ENCODE data around the gene LSM3.

The LSM3 gene

DNA sequence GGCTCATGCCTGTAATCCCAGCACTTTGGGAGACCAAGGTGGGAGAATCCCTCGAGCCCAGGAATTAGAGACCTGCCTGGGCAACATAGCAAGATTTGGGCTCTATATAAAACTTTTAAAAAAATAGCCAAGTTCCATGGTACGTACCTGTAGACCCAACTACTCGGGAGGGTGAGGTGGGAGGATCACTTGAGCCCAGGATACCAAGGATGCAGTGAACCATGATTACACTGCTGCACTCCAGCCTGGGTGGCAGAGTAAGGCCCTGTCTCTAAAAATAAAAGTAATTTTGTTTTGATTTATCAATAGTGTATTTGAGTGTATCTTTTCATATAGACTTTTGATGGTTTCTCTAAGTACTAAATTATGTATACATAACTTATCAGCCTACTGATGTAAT is 63.1 kb downstream of the LSM3 start:
- H3K4me3 Mint-ChIP-seq: no peak overlapping the region
- H3K4me1 Mint-ChIP-seq: no peaks in the 10 kb centered on the region
- ATAC-seq: no peak
- peaks cover 49% of the 10 kb centered on the region for H3K27me3 Mint-ChIP-seq
- H3K36me3 Mint-ChIP-seq: no peaks in the 10 kb centered on the region
- H3K9me3 Mint-ChIP-seq: no peaks in the 10 kb centered on the region
- H3K27ac Mint-ChIP-seq: no peak overlapping the region

DNA sequence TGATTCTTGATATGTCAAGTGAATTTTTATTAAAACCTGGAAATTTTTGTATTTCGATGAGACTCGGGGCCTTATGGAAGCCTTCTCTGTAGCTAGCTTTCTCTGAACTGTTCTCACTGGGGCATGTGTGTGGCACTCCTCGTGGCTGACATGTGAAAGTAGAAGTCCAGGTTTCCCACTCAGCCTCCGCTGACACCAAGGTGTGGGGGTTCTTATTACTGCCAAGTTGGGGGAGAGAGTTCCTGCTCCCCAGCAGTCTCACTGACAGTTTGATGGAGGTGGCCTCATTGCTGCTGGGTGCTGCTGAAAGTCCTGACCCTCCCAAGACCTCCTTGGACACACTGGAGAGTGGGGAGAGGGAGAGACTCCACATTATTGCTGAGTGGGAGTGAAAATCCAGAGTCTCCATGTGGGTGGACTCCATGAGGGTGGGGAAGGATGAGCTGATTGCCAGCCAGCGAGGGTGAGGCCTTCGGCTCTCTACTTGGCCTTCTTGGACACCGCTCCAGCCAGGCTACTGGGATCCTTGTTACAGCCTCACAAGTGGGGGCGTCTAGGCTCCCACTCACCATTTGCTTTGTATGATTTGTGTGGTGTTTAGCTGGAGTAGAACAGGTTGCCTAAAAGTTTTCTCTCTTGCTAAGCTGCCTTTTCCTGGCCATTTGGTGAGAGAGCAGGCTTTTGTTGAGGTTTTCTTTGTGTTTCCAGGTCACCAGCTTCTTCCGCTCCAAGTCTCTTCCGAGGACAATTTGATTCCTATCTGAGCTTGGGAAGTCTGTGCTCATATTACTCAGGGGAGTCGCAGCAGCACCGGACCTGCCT is 64.1 kb downstream of the LSM3 start:
- Mint-ChIP-seq H3K9me3 (no peaks in the 10 kb centered on the region), H3K4me3 (no peak overlapping the region), H3K36me3 (no peaks in the 10 kb centered on the region), H3K27me3 (peaks cover 57% of the 10 kb centered on the region), H3K27ac (no peak overlapping the region), H3K4me1 (no peaks in the 10 kb centered on the region)
- no peak for ATAC-seq

DNA sequence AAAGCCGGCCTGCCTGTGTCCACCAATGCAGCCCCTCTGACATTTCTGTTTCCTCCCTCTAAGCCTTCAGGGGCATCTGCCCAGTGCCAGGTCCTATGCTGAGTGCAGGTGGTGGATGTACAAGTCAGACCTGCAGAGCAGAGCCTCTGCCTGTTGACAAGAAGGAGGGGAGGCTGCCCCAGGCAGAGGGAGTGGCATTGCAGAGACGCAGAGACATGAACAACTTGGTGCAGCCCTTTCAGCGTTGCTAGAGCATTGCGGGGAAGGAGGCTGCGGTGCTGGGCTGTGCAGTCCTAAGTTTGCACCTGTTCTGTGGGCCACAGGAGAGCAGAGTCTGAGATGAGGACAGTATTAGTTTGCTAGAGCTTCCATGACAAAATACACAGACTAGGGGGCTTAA is 65.2 kb downstream of the LSM3 start:
- no peaks in the 10 kb centered on the region for H3K9me3 Mint-ChIP-seq
- no peak overlapping the region for H3K4me3 Mint-ChIP-seq
- peaks cover 68% of the 10 kb centered on the region for H3K27me3 Mint-ChIP-seq
- no peak for ATAC-seq
- H3K4me1 Mint-ChIP-seq: no peaks in the 10 kb centered on the region
- H3K27ac Mint-ChIP-seq: no peak overlapping the region
- H3K36me3 Mint-ChIP-seq: no peaks in the 10 kb centered on the region

DNA sequence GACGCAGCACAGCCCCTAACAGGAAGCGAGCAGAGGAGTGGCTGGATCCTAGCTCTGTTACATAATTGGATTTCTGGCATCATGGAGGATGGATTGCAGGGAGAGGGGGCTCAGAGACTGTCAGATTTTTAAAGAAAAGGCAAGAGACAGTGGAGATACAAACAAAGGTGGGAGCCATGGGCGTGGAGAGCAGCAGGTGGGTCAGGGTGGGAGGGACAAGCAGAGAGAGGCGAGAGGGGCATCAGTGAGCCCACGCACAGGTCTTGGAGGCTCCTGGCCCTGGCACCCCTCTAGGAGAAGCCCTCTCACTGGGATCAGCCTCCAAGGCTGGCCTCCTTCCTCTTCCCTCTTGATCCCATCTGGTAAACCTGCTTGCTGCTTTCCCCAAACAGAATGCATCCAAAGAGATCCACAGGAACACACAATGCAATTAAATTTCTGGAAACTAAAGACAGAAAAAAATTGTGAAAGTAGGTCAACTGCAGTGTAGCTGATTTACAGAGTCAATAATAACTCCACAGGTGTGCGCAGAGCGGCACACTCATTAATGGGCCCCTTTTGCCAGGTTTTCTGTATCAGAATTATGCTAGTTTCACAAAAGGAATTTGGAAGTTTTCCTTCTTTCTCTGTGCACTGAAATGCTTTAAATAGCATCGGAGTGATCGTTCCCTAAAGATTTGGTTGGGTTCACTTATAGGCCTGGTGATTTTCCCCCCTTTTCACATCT is 66.1 kb downstream of the LSM3 start:
- Mint-ChIP-seq H3K36me3 (no peaks in the 10 kb centered on the region), H3K4me1 (no peaks in the 10 kb centered on the region), H3K9me3 (no peaks in the 10 kb centered on the region), H3K27me3 (peaks cover 69% of the 10 kb centered on the region), H3K27ac (no peak overlapping the region), H3K4me3 (no peak overlapping the region)
- no peak for ATAC-seq

DNA sequence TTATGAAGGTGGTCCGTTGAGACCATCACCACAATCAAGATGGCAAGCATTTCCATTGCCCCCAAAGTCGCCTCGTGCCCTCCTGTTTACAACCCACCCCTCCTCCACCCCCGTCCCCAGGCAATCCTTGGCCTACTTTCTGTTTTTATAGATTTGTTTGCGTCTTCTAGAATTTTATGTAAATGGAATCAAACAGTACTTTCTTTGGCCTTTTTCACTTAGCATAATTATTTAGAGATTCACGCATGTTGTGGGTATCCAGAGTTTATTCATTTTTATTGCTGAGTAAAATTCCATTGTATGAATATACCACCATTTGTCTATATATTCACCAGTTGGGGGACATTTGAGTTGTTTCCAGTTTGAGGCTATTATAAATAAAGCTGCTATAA is 66.6 kb downstream of the LSM3 start:
- no peak overlapping the region for H3K27ac Mint-ChIP-seq
- H3K4me1 Mint-ChIP-seq: no peaks in the 10 kb centered on the region
- no peaks in the 10 kb centered on the region for H3K36me3 Mint-ChIP-seq
- H3K9me3 Mint-ChIP-seq: no peaks in the 10 kb centered on the region
- ATAC-seq: no peak
- peaks cover 69% of the 10 kb centered on the region for H3K27me3 Mint-ChIP-seq
- no peak overlapping the region for H3K4me3 Mint-ChIP-seq

DNA sequence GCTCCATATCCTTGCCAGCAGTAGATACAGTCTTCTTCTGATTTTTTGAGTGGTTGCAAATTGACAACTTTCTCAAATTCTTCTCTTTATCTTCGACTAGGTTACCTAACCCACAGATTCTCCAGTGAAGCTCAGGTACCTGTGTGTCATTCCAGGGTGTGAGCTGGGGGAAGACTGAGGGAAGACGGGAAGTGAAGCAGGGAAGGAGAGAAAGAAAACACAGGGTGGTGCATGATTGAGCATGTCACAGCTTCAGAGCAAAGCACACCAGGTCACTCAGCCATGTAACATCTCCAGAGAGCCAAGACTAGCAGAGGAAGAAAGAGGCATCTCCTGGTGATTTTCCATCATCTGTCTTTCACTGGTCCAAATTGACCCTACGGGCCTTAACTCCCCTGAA is 67.2 kb downstream of the LSM3 start:
- H3K4me3 Mint-ChIP-seq: no peak overlapping the region
- no peak overlapping the region for H3K27ac Mint-ChIP-seq
- H3K4me1 Mint-ChIP-seq: no peaks in the 10 kb centered on the region
- H3K27me3 Mint-ChIP-seq: peaks cover 73% of the 10 kb centered on the region
- no peaks in the 10 kb centered on the region for H3K36me3 Mint-ChIP-seq
- no peak for ATAC-seq
- H3K9me3 Mint-ChIP-seq: no peaks in the 10 kb centered on the region

DNA sequence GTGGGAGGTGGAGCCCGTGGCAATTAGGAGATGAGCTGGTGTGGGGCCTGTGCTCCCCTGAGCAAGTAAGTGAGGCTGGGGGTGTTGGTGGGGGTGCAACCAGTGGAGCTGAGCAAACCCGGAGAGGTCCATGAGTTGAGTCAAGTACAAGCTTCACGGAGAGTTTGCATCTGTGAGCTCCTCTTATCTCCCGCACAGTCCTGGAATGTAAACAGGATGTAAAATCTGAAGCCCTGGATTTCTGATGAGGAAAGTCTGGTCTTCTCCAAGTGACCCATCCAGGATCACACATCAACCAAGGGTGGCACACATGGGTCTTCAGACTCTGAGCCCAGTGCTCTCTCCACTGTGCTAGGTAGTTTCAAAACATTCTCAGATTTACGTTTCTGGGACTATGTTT is 67.8 kb downstream of the LSM3 start:
- Mint-ChIP-seq H3K27ac (no peak overlapping the region), H3K36me3 (no peaks in the 10 kb centered on the region), H3K4me3 (no peak overlapping the region), H3K4me1 (no peaks in the 10 kb centered on the region), H3K9me3 (no peaks in the 10 kb centered on the region), H3K27me3 (peaks cover 77% of the 10 kb centered on the region)
- no peak for ATAC-seq

DNA sequence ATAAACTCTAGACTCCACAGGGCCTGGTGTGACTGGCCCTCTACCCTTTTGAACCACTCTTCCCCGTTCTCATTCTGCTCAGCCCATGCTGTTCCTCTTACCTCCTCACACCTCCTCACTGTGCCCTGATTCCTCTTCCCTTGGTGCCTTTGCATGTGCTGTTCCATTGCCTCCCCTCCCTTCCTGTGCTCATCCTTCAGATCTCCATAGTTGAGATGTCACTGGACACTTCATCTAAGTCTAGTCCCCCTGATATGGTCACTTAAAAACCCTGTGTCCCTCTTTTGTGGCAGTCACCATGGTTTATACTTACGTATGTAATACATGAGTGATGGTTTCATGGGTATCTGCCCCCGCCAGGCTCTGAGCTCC is 69.8 kb downstream of the LSM3 start:
- ATAC-seq: no peak
- no peaks in the 10 kb centered on the region for H3K9me3 Mint-ChIP-seq
- H3K4me3 Mint-ChIP-seq: no peak overlapping the region
- H3K4me1 Mint-ChIP-seq: no peaks in the 10 kb centered on the region
- H3K36me3 Mint-ChIP-seq: no peaks in the 10 kb centered on the region
- H3K27ac Mint-ChIP-seq: no peak overlapping the region
- peaks cover 61% of the 10 kb centered on the region for H3K27me3 Mint-ChIP-seq

DNA sequence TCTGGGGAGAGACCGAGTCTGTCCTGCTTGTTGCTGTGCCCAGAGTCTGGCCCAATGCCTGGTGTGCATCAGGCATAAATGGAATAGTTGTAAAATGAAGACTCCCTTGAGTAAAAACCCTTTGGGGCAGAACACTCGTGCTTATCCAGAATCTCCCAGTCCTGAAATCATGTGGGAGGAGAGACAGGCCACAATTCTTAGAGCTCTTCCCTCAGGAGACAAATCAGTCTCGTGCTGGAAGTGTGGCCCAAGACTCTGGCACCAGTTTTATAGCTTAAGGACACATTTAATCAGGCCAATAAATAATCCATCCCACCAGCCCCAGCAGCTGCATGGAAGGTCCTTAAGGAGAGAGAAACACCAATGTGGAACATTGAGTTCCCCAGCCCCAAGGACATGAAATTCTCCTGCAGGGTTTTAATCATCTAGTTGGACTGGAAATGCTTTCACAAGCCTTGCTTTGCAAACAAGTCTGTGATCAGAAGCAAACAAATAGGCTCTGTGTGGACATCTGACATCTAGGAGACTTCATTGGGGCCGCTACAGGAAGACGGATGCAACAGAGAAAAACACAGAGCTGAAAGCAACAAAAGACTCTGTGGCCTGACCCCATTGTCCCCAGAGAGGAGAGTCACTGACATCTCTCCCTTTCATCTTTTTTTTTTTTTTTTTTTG is 70.4 kb downstream of the LSM3 start:
- Mint-ChIP-seq H3K27me3 (peaks cover 55% of the 10 kb centered on the region), H3K4me1 (no peaks in the 10 kb centered on the region), H3K4me3 (no peak overlapping the region), H3K9me3 (no peaks in the 10 kb centered on the region), H3K36me3 (no peaks in the 10 kb centered on the region), H3K27ac (no peak overlapping the region)
- no peak for ATAC-seq
